ENCODE measurements around the gene HOMER1. TPM values are rescaled to one million over a fixed set of nuclear protein-coding genes. Genes with fewer than 3 reads are reported as not detected.
"Not testable (repeated sequence)": the region's sequence is repeated elsewhere in the genome, so short reads cannot be mapped to it uniquely, and the experiment has no call there.

The HOMER1 gene
- total RNA-seq, 4 donors from 2014 or later = 3.1 to 80.5 (median 11.4) TPM

- no peak for TF ChIP-seq CTCF (IDR thresholded peaks at IDR 0.05)
- DNase-seq (ENCODE audit: low spot score) (no peak), ATAC-seq (ENCODE audit: low FRiP score) (no peak)
Observed at GRCh38 chr5:79392776-79393175, 121.2 kb downstream of the HOMER1 start.

GRCh38 chr5:79386679-79387078, 127.3 kb downstream of the HOMER1 start:
- DNase-seq (ENCODE audit: low spot score) = no peak
- no peak for TF ChIP-seq CTCF (IDR thresholded peaks at IDR 0.05)
- ATAC-seq (ENCODE audit: low FRiP score) = no peak

- not testable (repeated sequence) for DNase-seq (ENCODE audit: low spot score); ATAC-seq (ENCODE audit: low FRiP score)
Observed at GRCh38 chr5:79385126-79385525, 128.8 kb downstream of the HOMER1 start.

- no peak for TF ChIP-seq CTCF (IDR thresholded peaks at IDR 0.05)
- ATAC-seq (ENCODE audit: low FRiP score) = no peak
- no peak for DNase-seq (ENCODE audit: low spot score)
Observed at GRCh38 chr5:79378510-79379186, 135.3 kb downstream of the HOMER1 start.

- DNase-seq (ENCODE audit: low spot score) (no peak), ATAC-seq (ENCODE audit: low FRiP score) (no peak)
- TF ChIP-seq CTCF (IDR thresholded peaks at IDR 0.05) = no peak
Observed at GRCh38 chr5:79357398-79357797, 156.5 kb downstream of the HOMER1 start.

GRCh38 chr5:79349881-79350280, 164.1 kb downstream of the HOMER1 start:
- TF ChIP-seq CTCF (IDR thresholded peaks at IDR 0.05) = no peak
- ATAC-seq (ENCODE audit: low FRiP score) = no peak
- no peak for DNase-seq (ENCODE audit: low spot score)

GRCh38 chr5:79349047-79349446, 164.9 kb downstream of the HOMER1 start:
- ATAC-seq (ENCODE audit: low FRiP score) = no peak
- TF ChIP-seq CTCF (IDR thresholded peaks at IDR 0.05) = no peak
- no peak for DNase-seq (ENCODE audit: low spot score)

Measured in omental fat pad (tissue), 4 donors.